Activated CD8-positive, alpha-beta T cell treated with anti-CD3 and anti-CD28 coated beads for 36 hours (primary cell): ENCODE data around the gene HIF1AN. TPM values are rescaled to one million over a fixed set of nuclear protein-coding genes. Genes with fewer than 3 reads are reported as not detected.

Experiments used
- ATAC-seq: fragments of 200-7000 bp; cut with Tn5 transposase; one replicate; pipeline ENCODE4 v1.10.0; 2021; ENCODE audit warnings: mild to moderate bottlenecking, moderate library complexity
- CTCF ChIA-PET: fragments of 350-600 bp; sonication (Branson Sonifier 250); formaldehyde crosslinking; loops from one replicate; lab custom pipeline; 2021; ENCODE audit warnings: antibody characterized with exemption; lab: Charles Lee
- POLR2A ChIA-PET: fragments of 350-600 bp; sonication (Branson Sonifier 250); formaldehyde crosslinking; loops from one replicate; lab custom pipeline; 2021; ENCODE audit warnings: antibody characterized with exemption; lab: Charles Lee
- DNase-seq: peaks from one replicate; pipeline ENCODE4 v3.0.0-alpha.2; 2020
- H3K27ac Mint-ChIP-seq: one replicate; pipeline ENCODE4 v1.8.0; 2021; ENCODE audit warnings: mild to moderate bottlenecking, mixed read lengths
- H3K27me3 Mint-ChIP-seq: one replicate; pipeline ENCODE4 v1.8.0; 2021; ENCODE audit warnings: mixed read lengths
- H3K36me3 Mint-ChIP-seq: one replicate; pipeline ENCODE4 v1.8.0; 2021; ENCODE audit warnings: low read depth, mixed read lengths
- H3K4me1 Mint-ChIP-seq: one replicate; pipeline ENCODE4 v1.8.0; 2021; ENCODE audit warnings: low read depth, mixed read lengths
- H3K4me3 Mint-ChIP-seq: one replicate; pipeline ENCODE4 v1.8.0; 2021; ENCODE audit warnings: mild to moderate bottlenecking, moderate library complexity, mixed read lengths
- H3K9me3 Mint-ChIP-seq: one replicate; pipeline ENCODE4 v1.8.0; 2021; ENCODE audit warnings: mixed read lengths
- intact Hi-C: fragments of 100-400 bp; cut with micrococcal nuclease; formaldehyde crosslinking; loops from one replicate; pipeline ENCODE4 v1.10.0; 2022
- total RNA-seq, 2 experiments: library from RNA; stranded (reverse); gene quantifications; one replicate each; pipeline ENCODE4 v1.2.3, GENCODE V29; 2021
- TF ChIP-seq, protein P1 (sequence below): fragments of 200-600 bp; IDR thresholded peaks from one replicate; pipeline ENCODE4 v1.8.0; 2022; ENCODE audit warnings: antibody characterized with exemption, mild to moderate bottlenecking

The HIF1AN gene
- total RNA-seq, 2 experiments from 2014 or later, result 35.3 to 36.5 TPM

DNA sequence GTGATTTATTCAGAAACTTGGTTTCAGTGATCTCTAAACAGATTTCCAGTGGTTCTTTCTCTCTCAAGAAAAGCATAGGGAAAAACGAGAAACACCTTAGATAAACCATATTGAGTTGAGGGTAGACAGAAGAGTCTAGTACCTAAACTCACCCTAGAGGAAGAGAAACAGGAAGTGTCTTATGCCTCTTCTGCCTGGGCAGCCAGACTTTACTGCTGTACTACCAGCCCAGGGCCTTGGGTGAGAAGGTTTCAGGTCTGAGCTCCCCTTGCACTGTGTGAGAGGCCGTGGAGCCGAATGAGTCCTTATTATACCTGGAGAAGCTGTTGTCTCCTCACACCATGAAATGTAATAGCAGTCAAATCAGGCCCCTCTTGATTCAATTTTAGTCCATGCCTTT, 18.2 kb downstream of the HIF1AN start:
- POLR2A ChIA-PET, result no interaction called here
- CTCF ChIA-PET, result interaction anchor here (1.1 to 3.4 kb wide), 3 partner anchors 8 to 190 kb away, joined by 3 to 13 read pairs (median 6); no protein-coding TSS in a partner anchor
- H3K27ac Mint-ChIP-seq, result no peak overlapping the region

GRCh38 chr10:100554902-100555301, 19.2 kb downstream of the HIF1AN start:
- no peak overlapping the region for H3K27ac Mint-ChIP-seq
- H3K4me3 Mint-ChIP-seq, result no peak overlapping the region
- ATAC-seq (no peak), DNase-seq (no peak)
- CTCF ChIA-PET, result interaction anchor here (2.0 to 3.4 kb wide), 2 partner anchors 19 to 189 kb away, joined by 6 to 13 read pairs; partner anchors contain the start of gene HIF1AN
- POLR2A ChIA-PET, result interaction anchor here (1.3 kb wide), 1 partner anchor 10 kb away, joined by 3 read pairs; no protein-coding TSS in a partner anchor
- H3K9me3 Mint-ChIP-seq, result no peaks in the 10 kb centered on the region
- peaks cover 5% of the 10 kb centered on the region for H3K36me3 Mint-ChIP-seq
- intact Hi-C loops, result no loop called here
- no peaks in the 10 kb centered on the region for H3K27me3 Mint-ChIP-seq
- TF ChIP-seq, protein P1, sequence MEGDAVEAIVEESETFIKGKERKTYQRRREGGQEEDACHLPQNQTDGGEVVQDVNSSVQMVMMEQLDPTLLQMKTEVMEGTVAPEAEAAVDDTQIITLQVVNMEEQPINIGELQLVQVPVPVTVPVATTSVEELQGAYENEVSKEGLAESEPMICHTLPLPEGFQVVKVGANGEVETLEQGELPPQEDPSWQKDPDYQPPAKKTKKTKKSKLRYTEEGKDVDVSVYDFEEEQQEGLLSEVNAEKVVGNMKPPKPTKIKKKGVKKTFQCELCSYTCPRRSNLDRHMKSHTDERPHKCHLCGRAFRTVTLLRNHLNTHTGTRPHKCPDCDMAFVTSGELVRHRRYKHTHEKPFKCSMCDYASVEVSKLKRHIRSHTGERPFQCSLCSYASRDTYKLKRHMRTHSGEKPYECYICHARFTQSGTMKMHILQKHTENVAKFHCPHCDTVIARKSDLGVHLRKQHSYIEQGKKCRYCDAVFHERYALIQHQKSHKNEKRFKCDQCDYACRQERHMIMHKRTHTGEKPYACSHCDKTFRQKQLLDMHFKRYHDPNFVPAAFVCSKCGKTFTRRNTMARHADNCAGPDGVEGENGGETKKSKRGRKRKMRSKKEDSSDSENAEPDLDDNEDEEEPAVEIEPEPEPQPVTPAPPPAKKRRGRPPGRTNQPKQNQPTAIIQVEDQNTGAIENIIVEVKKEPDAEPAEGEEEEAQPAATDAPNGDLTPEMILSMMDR, result no peak
- H3K4me1 Mint-ChIP-seq, result no peaks in the 10 kb centered on the region

More for the DNA sequence above, 18.2 kb downstream of the HIF1AN start:
- DNase-seq, result no peak
- H3K4me1 Mint-ChIP-seq, result no peaks in the 10 kb centered on the region
- no peaks in the 10 kb centered on the region for H3K27me3 Mint-ChIP-seq
- no peaks in the 10 kb centered on the region for H3K9me3 Mint-ChIP-seq
- no peak for ATAC-seq
- H3K36me3 Mint-ChIP-seq, result peaks cover 7% of the 10 kb centered on the region
- TF ChIP-seq, protein P1, result no peak
- no peak overlapping the region for H3K4me3 Mint-ChIP-seq
- intact Hi-C loops, result no loop called here

DNA sequence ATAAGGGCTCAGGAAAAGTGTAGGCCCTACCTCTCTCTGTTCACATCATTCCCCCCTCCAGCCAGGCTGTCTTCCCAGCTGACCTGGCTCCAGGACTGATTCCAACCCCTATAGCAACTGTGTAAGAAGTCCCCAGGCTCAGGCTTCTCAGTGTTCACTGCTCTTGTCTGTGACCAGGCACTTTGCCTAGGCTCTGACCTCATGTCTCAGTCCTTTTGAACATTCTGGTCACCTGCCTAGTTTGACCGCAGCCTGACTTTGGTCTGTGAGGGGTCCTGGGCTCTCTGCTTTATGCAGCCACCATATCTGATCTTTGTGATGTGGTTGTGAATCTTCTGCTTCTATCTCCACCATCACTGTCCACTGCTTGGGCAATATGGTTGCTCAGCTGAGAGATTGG, 24.5 kb downstream of the HIF1AN start:
- ChIA-PET POLR2A (interaction anchor here (2.6 kb wide), 1 partner anchor 9 kb away, joined by 10 read pairs; no protein-coding TSS in a partner anchor), CTCF (interaction anchor here (0.8 to 5.8 kb wide), 9 partner anchors 10 to 318 kb away, joined by 3 to 57 read pairs (median 5); no protein-coding TSS in a partner anchor)
- H3K27me3 Mint-ChIP-seq, result peaks cover 18% of the 10 kb centered on the region

DNA sequence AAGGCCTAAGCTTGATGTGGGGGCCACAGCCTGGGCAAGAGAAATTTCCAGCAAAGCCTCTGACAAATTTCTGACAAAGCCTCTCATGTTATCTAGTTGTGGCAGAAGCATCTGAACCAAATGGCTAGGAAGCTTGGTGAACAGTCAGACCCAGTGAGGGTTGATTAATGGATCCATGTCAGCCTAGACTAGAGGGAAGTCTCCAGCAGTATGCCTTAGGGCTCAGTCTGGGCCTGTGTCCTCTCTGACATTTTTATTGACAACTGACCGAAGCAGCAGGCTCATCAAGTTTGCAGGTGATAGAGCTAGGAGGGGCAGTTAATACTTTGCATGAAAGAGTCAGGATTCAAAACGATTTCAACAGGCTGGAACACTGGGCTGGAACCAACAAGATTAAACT, 25.3 kb downstream of the HIF1AN start:
- no peak for ATAC-seq
- DNase-seq, result no peak
- TF ChIP-seq, protein P1, result no peak
- ChIA-PET POLR2A (interaction anchor here (1.0 to 2.6 kb wide), 2 partner anchors 10 to 276 kb away, joined by 3 to 10 read pairs; no protein-coding TSS in a partner anchor), CTCF (interaction anchor here (0.6 to 5.8 kb wide), 14 partner anchors 8 to 453 kb away, joined by 3 to 57 read pairs (median 4); partner anchors contain the start of gene SLF2)
- Mint-ChIP-seq H3K27ac (no peak overlapping the region), H3K9me3 (no peaks in the 10 kb centered on the region), H3K36me3 (peaks cover 6% of the 10 kb centered on the region), H3K4me3 (no peak overlapping the region), H3K27me3 (peaks cover 23% of the 10 kb centered on the region), H3K4me1 (peaks cover 9% of the 10 kb centered on the region)
- intact Hi-C loops, result loop anchor here (5.0 kb wide), 2 partner anchors 181 to 316 kb away; no protein-coding TSS in a partner anchor

More for the DNA sequence above, 24.5 kb downstream of the HIF1AN start:
- Mint-ChIP-seq H3K9me3 (no peaks in the 10 kb centered on the region), H3K4me3 (no peak overlapping the region), H3K4me1 (peaks cover 9% of the 10 kb centered on the region), H3K36me3 (peaks cover 6% of the 10 kb centered on the region), H3K27ac (no peak overlapping the region)
- DNase-seq (no peak), ATAC-seq (no peak)
- intact Hi-C loops, result loop anchor here (5.0 kb wide), 2 partner anchors 182 to 317 kb away; no protein-coding TSS in a partner anchor
- TF ChIP-seq, protein P1, result no peak
